Activated T-cell treated with anti-CD3 and anti-CD28 coated beads for 1 hour (primary cell): Measurements from ENCODE around the gene SLC29A1.

Experiments
- DNase-seq: peaks from one replicate; pipeline ENCODE4 v3.0.0-alpha.2; 2020; ENCODE audit warnings: low read depth

SLC29A1 gene

GRCh38 chr6:44268095-44268628 is 44.8 kb downstream of the SLC29A1 start:
- no peak for DNase-seq

GRCh38 chr6:44269178-44269920 is 46.0 kb downstream of the SLC29A1 start:
- DNase-seq, result no peak

DNA sequence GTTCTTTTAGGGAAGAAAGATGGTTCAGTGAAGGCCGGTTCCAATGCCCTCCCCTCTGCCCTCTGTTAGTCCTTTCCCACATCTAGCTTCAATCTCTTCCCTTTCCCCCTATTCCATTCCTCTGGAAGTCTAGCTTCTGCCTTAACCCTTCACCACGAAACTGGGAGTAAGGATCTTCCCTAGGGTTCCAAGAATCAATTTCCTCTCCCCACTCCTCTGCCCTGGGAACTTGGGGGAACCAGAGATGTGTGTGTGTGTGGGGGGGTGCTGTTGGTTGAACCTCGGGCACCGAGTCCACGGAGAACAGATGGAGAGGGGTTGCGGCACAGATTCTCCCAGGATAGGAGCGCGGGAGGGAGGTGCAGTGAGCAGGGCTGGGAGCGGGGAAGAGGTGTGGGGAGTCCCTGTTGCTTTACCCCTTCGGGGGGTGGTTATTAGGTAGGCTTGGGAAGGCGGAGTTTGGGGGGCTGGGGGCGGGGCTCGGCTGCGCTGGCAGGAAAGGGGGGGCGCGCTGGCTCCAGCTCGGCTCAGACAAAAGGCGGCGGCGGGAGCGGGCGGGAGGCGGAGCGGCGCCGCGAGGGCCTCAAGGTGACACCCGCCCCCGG is 46.6 kb downstream of the SLC29A1 start, which contains the start of gene TMEM151B:
TMEM151B (plus strand) TSS at position 530 of the 605 bp plus-strand sequence. CDS start 293 bp downstream, outside the sequence.
- no peak for DNase-seq

DNA sequence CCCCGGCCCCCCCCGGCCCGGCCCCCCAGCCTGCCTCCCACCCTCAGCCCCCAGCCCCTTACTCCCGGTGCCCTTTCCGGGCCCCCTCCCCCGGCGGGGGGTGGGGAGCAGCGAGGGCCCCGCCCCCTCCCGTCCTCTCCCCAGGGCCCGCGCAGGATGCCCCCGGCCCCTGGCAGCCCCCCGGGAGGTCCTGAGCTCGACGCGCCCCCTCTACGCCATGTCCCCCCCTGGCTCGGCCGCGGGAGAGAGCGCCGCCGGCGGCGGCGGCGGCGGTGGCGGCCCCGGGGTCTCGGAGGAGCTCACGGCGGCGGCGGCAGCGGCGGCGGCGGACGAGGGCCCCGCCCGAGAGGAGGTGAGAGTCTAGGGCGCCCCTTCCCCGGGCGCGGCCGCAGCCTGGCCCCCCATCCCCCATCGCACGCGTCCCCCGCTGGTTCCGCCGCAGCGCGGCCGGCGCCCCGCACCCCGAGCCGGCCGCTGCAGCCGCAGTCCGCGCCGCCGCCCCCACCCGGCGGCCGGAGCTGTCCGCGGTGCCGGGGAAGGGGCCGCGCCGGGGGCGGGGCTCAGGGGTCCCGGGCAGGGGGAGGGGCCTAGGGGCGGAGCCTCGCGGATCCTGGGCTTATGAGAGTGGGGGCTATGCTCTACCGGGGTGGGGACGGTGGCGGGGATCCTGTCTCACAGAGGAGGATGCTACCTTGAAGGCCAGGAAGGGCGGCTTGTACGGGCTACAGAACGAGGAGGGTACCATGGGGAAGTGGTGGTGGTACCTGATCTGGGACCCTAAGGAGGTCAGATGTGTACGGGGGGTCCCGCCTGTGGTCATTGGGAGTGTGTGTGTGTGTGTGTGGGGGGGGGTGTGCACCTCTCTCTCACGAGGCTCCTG is 47.4 kb downstream of the SLC29A1 start:
- DNase-seq, result no peak

GRCh38 chr6:44271406-44271723 is 48.0 kb downstream of the SLC29A1 start:
- DNase-seq, result no peak

DNA sequence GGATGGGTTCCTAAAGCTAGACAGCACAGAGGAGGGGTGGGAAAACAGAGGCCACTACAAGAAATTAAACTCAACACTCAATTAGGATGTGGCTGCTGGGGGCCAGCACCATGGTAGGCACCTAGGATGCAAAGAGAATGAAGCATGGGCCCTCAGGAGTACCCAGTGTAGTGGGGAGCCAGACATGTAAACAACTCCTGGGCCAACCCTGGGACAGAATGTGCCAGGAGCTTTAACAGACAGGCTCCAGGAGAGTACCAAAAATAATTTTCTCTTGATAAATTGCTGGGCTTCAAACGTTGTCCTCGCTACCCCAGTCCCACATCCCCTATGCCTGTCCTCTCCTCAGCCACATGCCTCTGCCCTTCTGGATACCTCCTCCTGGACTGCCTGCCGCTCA is 48.5 kb downstream of the SLC29A1 start:
- no peak for DNase-seq

DNA sequence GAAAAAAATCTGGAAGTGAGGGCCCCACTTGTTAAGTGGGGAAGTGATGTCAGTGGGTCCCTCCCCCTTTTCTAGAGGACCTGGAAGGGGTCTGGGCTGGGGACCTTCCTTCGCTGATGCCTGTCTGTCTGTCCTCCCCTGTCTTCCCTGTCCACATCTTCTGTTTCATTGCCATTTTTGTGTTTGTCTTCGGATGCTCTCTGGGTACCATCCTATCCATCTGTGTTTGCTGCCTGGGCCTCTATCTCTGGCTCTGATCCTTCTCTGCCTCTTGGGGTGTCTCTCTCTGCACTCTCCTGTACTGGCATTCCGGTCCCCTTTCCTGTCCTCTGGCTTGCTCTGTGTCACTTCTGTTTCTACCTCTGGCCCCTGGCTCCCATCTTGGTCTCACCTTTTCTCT is 49.1 kb downstream of the SLC29A1 start:
- DNase-seq, result no peak

- DNase-seq, result no peak
Observed at GRCh38 chr6:44272999-44273566, 49.7 kb downstream of the SLC29A1 start.

- DNase-seq, result no peak
Observed at GRCh38 chr6:44273617-44274016, 50.2 kb downstream of the SLC29A1 start.

- DNase-seq, result no peak
Observed at GRCh38 chr6:44275271-44275748, 51.9 kb downstream of the SLC29A1 start.

- DNase-seq, result no peak
Observed at GRCh38 chr6:44275749-44276648, 52.6 kb downstream of the SLC29A1 start.

- DNase-seq, result no peak
Observed at GRCh38 chr6:44276667-44277640, 53.6 kb downstream of the SLC29A1 start.

- DNase-seq, result no peak
Observed at GRCh38 chr6:44277763-44278162, 54.4 kb downstream of the SLC29A1 start.

- DNase-seq, result no peak
Observed at GRCh38 chr6:44278315-44278714, 54.9 kb downstream of the SLC29A1 start.

GRCh38 chr6:44278774-44279697 is 55.6 kb downstream of the SLC29A1 start:
- DNase-seq, result no peak
